Fibroblast of skin of left biceps (primary cell): ENCODE measurements around the gene SERTM2.
"Not testable (repeated sequence)": the region's sequence is repeated elsewhere in the genome, so short reads cannot be mapped to it uniquely, and the experiment has no call there.

ENCODE experiments used
- DNase-seq, 2 experiments: peaks; one replicate each; pipeline ENCODE4 v3.0.0-alpha.2; 2013; ENCODE audit warnings: low read depth in 2 of 2

The SERTM2 gene

GRCh38 chrX:111511477-111511876 lies at the start of gene SERTM2:
SERTM2 (plus strand) TSS chrX:111511645; CDS start chrX:111518858, 7,213 bp downstream.
- no peak for DNase-seq

- no peak for DNase-seq
These were observed 45.8 kb upstream of the SERTM2 start for GRCh38 chrX:111465669-111466068.

GRCh38 chrX:111467896-111468295 lies 43.5 kb upstream of the SERTM2 start:
- DNase-seq = no peak

GRCh38 chrX:111470681-111471403 lies 40.6 kb upstream of the SERTM2 start:
- no peak for DNase-seq

GRCh38 chrX:111481896-111482295 lies 29.5 kb upstream of the SERTM2 start:
- DNase-seq = no peak

GRCh38 chrX:111483135-111483534 lies 28.3 kb upstream of the SERTM2 start:
- DNase-seq = no peak

GRCh38 chrX:111483881-111484280 lies 27.6 kb upstream of the SERTM2 start:
- no peak for DNase-seq

GRCh38 chrX:111490688-111491087 lies 20.8 kb upstream of the SERTM2 start:
- DNase-seq = no peak

GRCh38 chrX:111492085-111492484 lies 19.4 kb upstream of the SERTM2 start:
- DNase-seq = no peak

- no peak for DNase-seq
These were observed 12.8 kb upstream of the SERTM2 start for GRCh38 chrX:111498538-111499103.

- DNase-seq = no peak
These were observed 7.9 kb upstream of the SERTM2 start for GRCh38 chrX:111503485-111503993.

- no peak for DNase-seq
These were observed 6.5 kb upstream of the SERTM2 start for GRCh38 chrX:111504941-111505340.

GRCh38 chrX:111505783-111506182 lies 5.7 kb upstream of the SERTM2 start:
- DNase-seq = no peak

- DNase-seq = no peak
These were observed 4.6 kb upstream of the SERTM2 start for GRCh38 chrX:111506826-111507225.

GRCh38 chrX:111507933-111508332 lies 3.5 kb upstream of the SERTM2 start:
- no peak for DNase-seq

- DNase-seq = no peak
These were observed 3.9 kb downstream of the SERTM2 start for GRCh38 chrX:111515298-111515697.

- no peak for DNase-seq
These were observed 7.2 kb downstream of the SERTM2 start for GRCh38 chrX:111518667-111519066.

- peak; percentile 34 to 36 for DNase-seq
These were observed 7.8 kb downstream of the SERTM2 start for GRCh38 chrX:111519215-111519614.

GRCh38 chrX:111520506-111520905 lies 9.1 kb downstream of the SERTM2 start:
- DNase-seq = no peak

- DNase-seq = no peak
These were observed 9.7 kb downstream of the SERTM2 start for GRCh38 chrX:111521169-111521568.

- no peak for DNase-seq
These were observed 31.8 kb downstream of the SERTM2 start for GRCh38 chrX:111543212-111543741.

- not testable (repeated sequence) for DNase-seq
These were observed 37.8 kb downstream of the SERTM2 start for GRCh38 chrX:111549235-111549634.

- no peak for DNase-seq
These were observed 44.0 kb downstream of the SERTM2 start for GRCh38 chrX:111555406-111555958.
